ENCODE results near the gene NDUFA11.

NDUFA11 gene

DNA sequence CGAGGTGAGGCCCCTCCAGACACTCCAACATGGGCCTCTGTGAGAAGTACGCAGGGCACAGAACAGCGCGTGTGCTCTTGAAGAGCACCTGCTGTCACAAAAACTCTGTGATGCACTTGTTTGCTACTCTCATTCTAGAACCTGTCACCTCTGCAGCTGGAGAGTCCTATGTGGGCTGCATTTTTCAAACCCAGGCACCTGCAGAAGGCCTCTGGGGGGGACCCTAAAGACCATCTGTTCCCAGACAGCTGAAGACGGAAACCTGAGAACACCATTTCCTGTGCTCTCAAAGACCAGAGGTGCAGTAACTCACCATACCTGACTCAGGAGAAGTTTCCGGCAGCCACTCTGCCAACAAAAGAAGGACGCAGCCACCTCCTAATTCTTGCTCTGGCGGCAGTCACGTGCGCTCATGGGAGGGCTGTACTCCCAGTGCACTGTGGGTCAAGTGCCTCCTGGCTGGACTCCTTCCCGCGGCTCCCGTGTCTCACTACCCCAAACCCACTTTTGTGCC lies 46.3 kb upstream of the NDUFA11 start:
- TF ChIP-seq, protein P1, sequence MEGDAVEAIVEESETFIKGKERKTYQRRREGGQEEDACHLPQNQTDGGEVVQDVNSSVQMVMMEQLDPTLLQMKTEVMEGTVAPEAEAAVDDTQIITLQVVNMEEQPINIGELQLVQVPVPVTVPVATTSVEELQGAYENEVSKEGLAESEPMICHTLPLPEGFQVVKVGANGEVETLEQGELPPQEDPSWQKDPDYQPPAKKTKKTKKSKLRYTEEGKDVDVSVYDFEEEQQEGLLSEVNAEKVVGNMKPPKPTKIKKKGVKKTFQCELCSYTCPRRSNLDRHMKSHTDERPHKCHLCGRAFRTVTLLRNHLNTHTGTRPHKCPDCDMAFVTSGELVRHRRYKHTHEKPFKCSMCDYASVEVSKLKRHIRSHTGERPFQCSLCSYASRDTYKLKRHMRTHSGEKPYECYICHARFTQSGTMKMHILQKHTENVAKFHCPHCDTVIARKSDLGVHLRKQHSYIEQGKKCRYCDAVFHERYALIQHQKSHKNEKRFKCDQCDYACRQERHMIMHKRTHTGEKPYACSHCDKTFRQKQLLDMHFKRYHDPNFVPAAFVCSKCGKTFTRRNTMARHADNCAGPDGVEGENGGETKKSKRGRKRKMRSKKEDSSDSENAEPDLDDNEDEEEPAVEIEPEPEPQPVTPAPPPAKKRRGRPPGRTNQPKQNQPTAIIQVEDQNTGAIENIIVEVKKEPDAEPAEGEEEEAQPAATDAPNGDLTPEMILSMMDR (IDR thresholded peaks at IDR 0.05; ENCODE audit: low read depth, low read length): no peak
- TF ChIP-seq POLR2A (IDR thresholded peaks at IDR 0.05; ENCODE audit: extremely low read depth, insufficient read length) (no peak), MYC (IDR thresholded peaks at IDR 0.05; ENCODE audit: low read depth, low read length) (no peak)
- TF ChIP-seq, protein P2, sequence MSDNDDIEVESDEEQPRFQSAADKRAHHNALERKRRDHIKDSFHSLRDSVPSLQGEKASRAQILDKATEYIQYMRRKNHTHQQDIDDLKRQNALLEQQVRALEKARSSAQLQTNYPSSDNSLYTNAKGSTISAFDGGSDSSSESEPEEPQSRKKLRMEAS (IDR thresholded peaks at IDR 0.05; ENCODE audit: low read depth, low read length): no peak
- no peak for DNase-seq (ENCODE audit: low read depth)
- no peak overlapping the region for H3K4me3 ChIP-seq (ENCODE audit: low read depth, low read length)

- H3K4me3 ChIP-seq (ENCODE audit: low read depth, low read length): no peak overlapping the region
- TF ChIP-seq, protein P2 (IDR thresholded peaks at IDR 0.05; ENCODE audit: low read depth, low read length): no peak
- TF ChIP-seq POLR2A (IDR thresholded peaks at IDR 0.05; ENCODE audit: extremely low read depth, insufficient read length): no peak
- TF ChIP-seq, protein P1 (IDR thresholded peaks at IDR 0.05; ENCODE audit: low read depth, low read length): no peak
- TF ChIP-seq MYC (IDR thresholded peaks at IDR 0.05; ENCODE audit: low read depth, low read length): no peak
- DNase-seq (ENCODE audit: low read depth): no peak
Observed at GRCh38 chr19:5948752-5949564, 45.4 kb upstream of the NDUFA11 start.

DNA sequence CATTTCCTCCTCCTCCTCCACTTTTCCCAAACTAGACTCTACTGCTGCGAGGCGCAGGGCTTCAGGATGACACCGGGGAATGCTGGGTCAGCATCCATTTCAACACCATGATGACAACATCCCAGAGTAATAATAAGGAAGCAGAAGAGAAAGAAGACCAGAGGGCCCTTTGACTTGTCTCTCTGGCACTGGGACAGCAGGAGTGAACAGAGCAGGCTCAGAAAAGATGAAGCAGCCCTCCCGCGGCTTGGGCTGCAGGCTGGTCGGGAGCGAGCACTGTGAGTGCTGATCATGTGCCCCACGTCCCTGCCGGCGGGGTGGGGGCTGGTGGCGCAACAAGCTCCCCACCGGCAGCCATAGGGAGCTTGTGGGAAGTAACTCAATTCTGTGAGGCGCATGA lies 43.8 kb upstream of the NDUFA11 start:
- DNase-seq (ENCODE audit: low read depth): no peak
- TF ChIP-seq, protein P1 (IDR thresholded peaks at IDR 0.05; ENCODE audit: low read depth, low read length): no peak
- TF ChIP-seq MYC (IDR thresholded peaks at IDR 0.05; ENCODE audit: low read depth, low read length) (no peak), POLR2A (IDR thresholded peaks at IDR 0.05; ENCODE audit: extremely low read depth, insufficient read length) (no peak)
- TF ChIP-seq, protein P2 (IDR thresholded peaks at IDR 0.05; ENCODE audit: low read depth, low read length): no peak
- no peak overlapping the region for H3K4me3 ChIP-seq (ENCODE audit: low read depth, low read length)

GRCh38 chr19:5943623-5944022 lies 40.0 kb upstream of the NDUFA11 start:
- TF ChIP-seq MYC (IDR thresholded peaks at IDR 0.05; ENCODE audit: low read depth, low read length) (no peak), POLR2A (IDR thresholded peaks at IDR 0.05; ENCODE audit: extremely low read depth, insufficient read length) (no peak)
- TF ChIP-seq, protein P2 (IDR thresholded peaks at IDR 0.05; ENCODE audit: low read depth, low read length): no peak
- TF ChIP-seq, protein P1 (IDR thresholded peaks at IDR 0.05; ENCODE audit: low read depth, low read length): no peak
- DNase-seq (ENCODE audit: low read depth): no peak
- no peak overlapping the region for H3K4me3 ChIP-seq (ENCODE audit: low read depth, low read length)

DNA sequence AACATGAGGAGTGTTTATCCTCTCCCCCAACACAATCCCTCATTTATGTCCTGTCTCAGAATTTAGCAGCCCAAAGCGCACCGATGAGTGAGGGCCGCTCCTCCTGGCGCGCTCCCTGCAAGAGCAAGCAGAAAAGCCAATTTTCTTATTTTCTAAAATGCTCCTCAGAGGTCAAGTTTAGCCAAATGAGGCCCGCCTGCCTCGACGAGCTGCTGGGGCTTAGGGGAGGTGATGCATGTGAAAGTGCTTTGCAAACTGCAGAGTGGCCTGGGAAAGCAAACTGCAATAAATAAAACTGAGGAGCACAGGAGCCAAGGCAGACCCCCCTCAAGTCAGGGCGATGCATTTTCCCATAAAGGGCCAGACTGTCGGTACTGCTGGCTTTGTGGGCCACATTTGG lies 39.5 kb upstream of the NDUFA11 start:
- no peak for DNase-seq (ENCODE audit: low read depth)
- TF ChIP-seq MYC (IDR thresholded peaks at IDR 0.05; ENCODE audit: low read depth, low read length) (no peak), POLR2A (IDR thresholded peaks at IDR 0.05; ENCODE audit: extremely low read depth, insufficient read length) (no peak)
- TF ChIP-seq, protein P1 (IDR thresholded peaks at IDR 0.05; ENCODE audit: low read depth, low read length): no peak
- TF ChIP-seq, protein P2 (IDR thresholded peaks at IDR 0.05; ENCODE audit: low read depth, low read length): no peak
- H3K4me3 ChIP-seq (ENCODE audit: low read depth, low read length): no peak overlapping the region

Measured in NB4 (cell line).